GM03348 (cell line): ENCODE data around the gene CERT1.
A peak's percentile ranks its signal among the peaks of the same experiment; 100 is the strongest.
"Not testable (repeated sequence)": the region's sequence is repeated elsewhere in the genome, so short reads cannot be mapped to it uniquely, and the experiment has no call there.

Experiments
- DNase-seq: peaks from one replicate; pipeline ENCODE4 v3.0.0; 2012; ENCODE audit warnings: low spot score

Gene CERT1

DNA sequence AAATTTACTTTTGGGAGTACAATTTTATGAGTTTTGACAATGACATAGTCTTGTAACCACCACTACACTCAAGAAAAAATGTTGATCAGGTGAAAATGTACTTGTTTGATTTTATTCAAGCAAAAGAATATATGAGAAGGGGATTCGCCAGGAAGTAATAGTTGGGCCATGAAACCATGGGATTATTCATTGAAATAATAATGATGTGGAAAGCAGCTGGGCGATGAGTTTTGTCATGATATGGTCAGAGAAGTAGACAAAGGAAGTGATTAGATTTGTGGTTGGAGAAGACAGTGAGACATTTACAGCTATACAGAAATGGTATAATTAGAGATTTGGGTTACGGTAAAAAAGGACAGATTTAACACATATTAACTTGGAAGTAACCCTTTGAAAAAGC, 163.2 kb downstream of the CERT1 start:
- DNase-seq, result no peak

DNA sequence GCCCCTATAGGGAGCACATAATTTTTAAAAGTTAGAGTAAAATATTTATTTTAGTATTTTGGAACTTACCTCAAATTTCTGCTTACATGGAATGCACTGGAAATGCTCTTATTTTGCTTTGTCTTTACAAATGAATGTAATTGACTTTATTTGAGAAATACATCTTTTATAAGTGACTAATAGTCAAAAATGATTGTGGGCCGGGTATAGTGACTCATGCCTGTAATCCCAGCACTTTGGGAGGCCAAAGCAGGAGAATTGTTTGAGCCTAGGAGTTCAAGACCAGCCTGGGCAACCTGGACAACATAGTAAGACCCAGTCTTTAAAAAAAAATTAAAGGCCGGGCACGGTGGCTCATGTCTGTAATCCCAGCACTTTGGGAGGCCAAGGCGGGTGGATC, 168.6 kb downstream of the CERT1 start:
- DNase-seq, result no peak

DNA sequence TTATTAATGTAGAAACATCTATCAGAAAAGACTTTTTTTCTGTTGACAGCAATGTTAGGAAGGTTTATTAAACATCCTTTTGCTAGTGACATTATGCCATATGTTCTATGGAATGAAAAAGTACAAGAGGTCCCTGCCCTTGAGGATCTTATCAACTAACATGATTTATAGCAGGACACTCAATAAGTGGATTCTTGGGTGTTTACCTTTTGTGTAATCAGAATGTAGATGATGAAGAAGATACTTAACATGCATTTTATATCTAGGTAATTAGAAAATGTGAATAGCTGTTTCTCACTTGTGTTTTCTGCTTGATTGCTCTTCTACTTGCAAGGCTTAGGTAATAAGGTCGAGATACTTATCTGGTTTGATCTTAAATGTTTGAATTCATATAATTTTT, 169.5 kb downstream of the CERT1 start:
- DNase-seq, result no peak

DNA sequence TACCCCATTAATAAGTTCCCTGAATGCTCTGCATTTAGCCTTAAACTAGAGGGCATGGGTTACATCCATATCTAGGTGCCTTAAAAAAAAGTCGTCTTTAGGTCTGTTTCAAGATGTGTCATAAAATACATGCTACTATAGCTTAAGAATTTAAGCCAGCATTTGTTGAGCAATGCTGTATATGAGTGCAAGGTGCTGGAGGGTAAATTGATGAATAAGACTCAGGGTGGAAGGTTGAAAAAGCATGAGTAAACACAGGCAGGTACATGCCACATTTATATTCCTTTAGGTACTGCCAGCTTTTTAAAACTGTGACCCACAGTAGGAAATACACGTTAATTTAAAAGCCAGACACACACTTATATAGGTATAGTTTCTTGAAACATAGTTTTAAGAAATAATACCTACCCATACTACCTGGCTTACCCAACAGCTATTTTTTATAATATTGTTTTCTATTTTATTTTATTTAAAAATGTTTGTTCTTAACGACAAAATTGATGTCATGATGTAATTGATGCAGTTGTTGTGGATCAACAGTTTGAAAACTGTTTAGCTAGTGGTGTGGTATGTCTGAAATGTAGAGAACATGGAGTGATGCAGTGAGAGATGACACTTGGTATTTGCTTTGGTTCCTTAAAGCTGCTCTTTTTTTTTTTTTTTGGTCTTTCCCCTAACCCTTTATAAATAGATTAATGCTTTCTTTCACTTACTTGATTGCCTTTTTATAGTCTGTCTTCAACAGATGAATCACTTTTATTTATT, 170.5 kb downstream of the CERT1 start:
- no peak for DNase-seq

DNA sequence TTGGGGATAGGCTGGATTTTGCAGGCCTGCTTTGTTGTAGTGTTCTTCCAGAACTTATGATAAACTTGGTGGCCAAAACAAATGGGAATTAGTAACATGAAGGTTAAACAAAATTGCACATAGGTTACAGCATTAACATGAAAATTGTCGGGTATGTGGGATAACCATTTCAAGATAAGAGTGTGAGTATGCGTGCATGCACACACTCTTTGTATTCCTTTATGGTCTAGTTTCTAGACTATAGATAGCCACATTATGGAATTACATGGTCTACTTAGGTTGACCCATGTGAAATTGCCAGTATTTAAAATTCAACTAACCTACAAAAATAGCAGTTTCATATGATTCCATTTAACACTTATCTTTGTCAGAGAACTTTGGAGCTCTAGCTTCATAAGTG, 173.0 kb downstream of the CERT1 start:
- DNase-seq, result no peak

DNA sequence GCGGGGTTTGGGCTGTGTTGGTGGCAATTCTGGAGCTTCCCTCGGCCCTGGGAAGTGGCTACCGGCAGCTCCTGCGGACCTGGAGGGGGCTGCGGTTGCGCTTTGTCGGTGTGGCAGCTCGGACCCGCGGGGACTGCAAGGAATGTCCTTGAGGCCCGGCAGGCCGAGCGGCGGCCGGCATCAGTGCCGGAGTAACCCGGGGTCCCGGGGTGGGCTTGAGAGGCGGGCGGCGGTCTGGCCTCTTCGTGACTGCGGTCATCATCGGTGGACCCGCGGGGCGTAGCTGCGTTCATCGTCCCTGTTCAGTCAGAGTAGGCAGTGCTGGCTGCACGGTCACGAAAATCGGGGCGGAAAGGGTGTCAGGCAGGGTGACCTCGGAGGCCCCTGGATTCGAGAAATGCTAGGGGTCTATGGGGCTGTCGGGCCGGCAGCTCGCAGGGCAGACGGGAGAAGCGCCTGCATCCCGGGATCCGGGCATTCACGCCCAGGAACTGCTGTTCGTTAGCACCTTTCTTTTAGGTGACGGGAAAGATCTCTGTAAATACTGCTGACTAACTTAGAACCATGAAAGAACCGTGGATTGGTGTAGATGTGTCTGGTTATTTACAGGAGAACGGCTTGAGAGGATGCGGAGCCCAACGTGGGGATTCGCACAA, 173.9 kb downstream of the CERT1 start:
- peak; percentile 35 for DNase-seq

DNA sequence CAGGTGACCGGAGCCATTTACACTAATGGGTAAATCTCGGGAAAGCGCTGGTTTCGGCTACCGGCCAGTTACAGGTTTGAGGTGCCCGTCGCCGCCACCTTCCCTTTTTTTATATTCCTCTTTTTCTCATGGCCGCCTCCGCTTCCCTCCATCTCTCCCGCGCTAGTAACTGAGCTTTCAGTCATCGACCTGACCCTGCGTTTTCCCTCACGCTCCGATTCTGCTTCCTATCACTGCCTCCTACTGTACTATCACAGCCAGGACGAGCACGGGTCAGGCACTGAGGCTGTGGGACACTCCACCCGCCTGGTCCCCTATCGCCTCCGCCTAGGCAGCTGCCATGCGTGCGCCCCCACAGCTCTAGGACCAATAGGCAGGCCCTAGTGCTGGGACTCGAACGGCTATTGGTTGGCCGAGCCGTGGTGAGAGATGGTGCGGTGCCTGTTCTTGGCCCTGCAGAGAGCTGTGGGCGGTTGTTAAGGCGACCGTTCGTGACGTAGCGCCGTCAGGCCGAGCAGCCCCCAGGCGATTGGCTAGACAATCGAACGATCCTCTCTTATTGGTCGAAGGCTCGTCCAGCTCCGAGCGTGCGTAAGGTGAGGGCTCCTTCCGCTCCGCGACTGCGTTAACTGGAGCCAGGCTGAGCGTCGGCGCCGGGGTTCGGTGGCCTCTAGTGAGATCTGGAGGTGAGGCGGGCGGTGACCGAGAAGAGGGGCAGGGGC, 174.7 kb downstream of the CERT1 start, which contains the start of gene HMGCR:
TSS of gene HMGCR (plus strand) at position 606 of the 722 bp plus-strand sequence. CDS start 5,386 bp downstream, outside the sequence.
- peak; percentile 98 for DNase-seq

DNA sequence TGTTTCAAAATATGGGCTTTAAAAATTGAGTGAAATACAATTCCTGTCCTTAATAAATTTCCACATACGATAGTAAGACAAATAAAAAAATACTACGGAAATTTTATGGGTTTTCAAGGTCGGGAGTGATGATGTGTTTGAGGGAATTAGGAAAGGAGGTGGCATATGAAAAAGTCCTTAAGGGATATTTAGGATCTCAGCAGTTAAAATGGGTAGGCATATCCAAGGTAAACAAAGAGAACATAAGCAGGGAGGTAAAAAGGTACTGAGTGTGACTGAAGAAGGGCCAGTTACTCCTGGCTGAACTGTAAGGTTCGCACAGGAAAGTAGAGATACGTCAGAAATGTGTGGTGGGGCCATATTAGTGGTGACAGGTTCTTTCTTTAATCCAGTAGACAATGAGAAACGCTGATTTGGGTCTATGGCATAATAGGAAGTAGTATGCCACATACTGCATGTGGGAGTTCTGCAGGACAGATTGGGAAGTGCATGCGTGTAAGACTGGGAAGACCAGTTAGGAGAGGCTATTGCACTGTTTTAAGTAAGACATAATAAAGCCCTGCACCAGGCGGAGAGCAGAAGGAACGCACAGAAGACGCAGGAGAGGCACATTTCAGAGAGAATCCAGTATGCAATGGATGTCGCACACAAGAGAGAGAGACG, 175.3 kb downstream of the CERT1 start:
- peak; percentile 77 for DNase-seq

DNA sequence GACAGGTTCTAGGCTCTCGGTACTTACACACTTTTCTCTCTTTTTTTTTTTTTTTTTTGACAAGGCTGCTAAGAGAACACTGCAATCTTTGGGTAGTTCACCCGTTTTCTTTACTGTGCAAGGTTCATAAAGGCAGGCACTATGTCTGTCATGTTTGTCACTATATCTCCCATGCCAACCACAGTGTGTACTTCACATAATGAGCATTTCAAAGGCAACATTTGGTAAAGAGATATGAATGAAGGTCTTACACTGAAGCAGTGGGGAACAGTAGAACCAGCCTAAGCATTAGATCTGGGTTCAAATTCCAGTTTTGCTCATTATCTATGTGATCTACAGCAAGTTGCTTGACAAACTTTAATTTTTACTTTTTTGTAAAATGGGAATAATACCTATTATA, 175.9 kb downstream of the CERT1 start:
- no peak for DNase-seq

DNA sequence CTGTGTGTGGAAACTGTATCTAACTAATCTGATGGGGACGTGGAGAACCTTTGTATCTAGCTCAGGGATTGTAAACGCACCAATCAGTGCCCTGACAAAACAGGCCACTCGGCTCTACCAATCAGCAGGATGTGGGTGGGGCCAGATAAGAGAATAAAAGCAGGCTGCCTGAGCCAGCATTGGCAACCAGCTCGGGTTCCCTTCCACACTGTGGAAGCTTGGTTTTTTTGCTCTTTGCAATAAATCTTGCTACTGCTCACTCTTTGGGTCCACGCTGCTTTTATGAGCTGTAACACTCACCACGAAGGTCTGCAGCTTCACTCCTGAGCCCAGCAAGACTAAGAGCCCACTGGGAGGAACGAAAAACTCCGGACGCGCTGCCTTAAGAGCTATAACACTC, 177.0 kb downstream of the CERT1 start:
- not testable (repeated sequence) for DNase-seq

DNA sequence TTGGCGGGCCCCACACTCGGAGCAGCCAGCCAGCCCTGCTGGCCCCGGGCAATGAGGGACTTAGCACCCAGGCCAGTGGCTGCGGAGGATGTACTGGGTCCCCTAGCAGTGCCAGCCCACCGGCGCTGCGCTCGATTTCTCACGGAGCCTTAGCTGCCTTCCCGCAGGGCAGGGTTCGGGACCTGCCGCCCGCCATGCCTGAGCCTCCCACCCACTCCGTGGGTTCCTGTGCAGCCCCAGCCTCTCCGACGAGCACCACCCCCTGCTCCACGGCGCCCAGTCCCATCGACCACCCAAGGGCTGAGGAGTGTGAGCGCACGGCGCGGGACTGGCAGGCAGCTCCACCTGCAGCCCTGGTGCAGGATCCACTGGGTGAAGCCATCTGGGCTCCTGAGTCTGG, 177.7 kb downstream of the CERT1 start:
- DNase-seq, result not testable (repeated sequence)

DNA sequence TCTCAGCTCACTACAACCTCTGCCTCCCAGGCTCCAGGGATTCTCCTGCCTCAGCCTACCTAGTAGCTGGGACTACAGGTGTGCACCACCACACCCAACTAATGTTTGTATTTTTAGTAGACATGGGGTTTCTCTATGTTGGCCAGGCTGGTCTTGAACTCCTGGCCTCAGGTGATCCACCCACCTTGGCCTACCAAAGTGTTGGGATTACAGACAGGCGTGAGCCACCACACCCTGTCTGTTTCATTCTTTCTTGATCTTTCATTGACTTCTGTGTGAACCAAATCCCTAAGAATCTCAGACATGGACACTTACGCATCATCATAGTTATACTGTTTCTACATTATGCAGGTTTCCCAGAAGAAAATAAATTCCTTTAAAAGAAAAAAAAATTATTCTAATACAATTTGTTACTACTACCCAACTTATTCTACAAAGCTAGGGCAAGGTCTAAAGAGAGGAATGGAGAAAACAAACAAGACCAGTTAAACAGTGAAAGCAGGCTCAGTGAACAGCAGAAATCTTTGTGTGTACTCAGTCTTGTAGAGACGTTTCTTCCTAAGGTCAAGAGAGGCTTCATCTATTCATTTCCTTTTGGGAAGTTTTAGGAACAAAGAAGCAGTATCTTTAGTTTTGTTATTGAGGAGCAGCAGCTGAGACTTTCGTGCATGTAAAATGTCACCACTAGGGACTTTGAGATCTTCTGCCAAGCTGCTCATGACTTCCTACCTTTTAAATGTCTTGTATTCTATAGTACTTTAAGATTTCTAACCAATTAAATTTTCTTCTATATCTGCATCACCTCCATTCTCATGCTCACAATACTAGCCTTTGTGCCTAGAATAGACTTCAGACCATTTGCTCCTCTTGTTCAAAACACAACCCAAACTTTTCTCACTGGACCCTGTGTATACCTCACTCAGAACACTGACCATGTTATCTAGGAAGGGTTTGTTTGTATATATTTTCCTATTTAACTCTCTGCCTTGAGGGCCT, 180.0 kb downstream of the CERT1 start:
- no peak for DNase-seq

DNA sequence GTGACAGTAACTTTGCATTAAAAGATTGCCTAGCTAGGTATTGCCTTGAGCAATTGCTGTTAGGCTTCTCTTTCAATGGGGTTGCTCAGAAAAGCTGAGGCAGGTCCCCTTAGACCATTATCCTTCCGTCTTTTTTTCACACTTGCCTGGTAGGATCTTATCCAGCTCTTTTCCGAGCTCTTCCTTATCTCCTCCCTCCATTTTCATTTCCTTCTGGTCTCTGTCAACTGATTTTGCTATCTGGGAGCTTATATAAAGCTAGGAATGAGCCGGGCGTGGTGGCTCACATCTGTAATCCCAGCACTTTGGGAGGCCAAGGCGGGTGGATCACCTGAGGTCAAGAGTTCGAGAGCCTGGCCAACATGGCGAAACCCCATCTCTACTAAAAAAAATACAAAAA, 181.0 kb downstream of the CERT1 start:
- DNase-seq, result no peak
